ENCODE data around the gene RALBP1.

Gene RALBP1

GRCh38 chr18:9586814-9587213 lies 111.5 kb downstream of the RALBP1 start:
- H4K20me1 ChIP-seq (ENCODE audit: insufficient read depth, low read length, poor library complexity, severe bottlenecking) = no peaks in the 10 kb centered on the region
- no peak overlapping the region for H3K4me3 ChIP-seq (ENCODE audit: low read length, poor library complexity, severe bottlenecking)
- H3K36me3 ChIP-seq (ENCODE audit: insufficient read depth, low read length) = peaks cover 86% of the 10 kb centered on the region
- no peak overlapping the region for H3K9ac ChIP-seq (ENCODE audit: low read depth, low read length, poor library complexity, severe bottlenecking)
- H3K4me2 ChIP-seq (ENCODE audit: low read depth, low read length, poor library complexity, severe bottlenecking) = no peak overlapping the region
- H3K27me3 ChIP-seq (ENCODE audit: insufficient read depth, low read length, poor library complexity, severe bottlenecking) = no peaks in the 10 kb centered on the region
- TF ChIP-seq EZH2phosphoT487 (IDR thresholded peaks at IDR 0.05; ENCODE audit: borderline replicate concordance) = no peak
- TF ChIP-seq CTCF (conservative IDR thresholded peaks at IDR 0.05; ENCODE audit: low read length) = no peak
- no peaks in the 10 kb centered on the region for H3K9me2 ChIP-seq (replicated peaks; ENCODE audit: low read depth, low read length)
- peaks cover 9% of the 10 kb centered on the region; the same call in 1 of the 2 replicates for H3K79me2 ChIP-seq (ENCODE audit: insufficient read depth, low read length)
- no peaks in the 10 kb centered on the region for H3K4me1 ChIP-seq (ENCODE audit: insufficient read depth, low read length, poor library complexity, severe bottlenecking)
- no peaks in the 10 kb centered on the region for H3F3A ChIP-seq (ENCODE audit: low read depth)
- H2AFZ ChIP-seq (ENCODE audit: low read length) = no peak overlapping the region
- H3K9me3 ChIP-seq (ENCODE audit: insufficient read depth, low read depth, low read length) = no peaks in the 10 kb centered on the region

Measured in Loucy (cell line).